ENCODE measurements around the gene LKAAEAR1. TPM values are rescaled to one million over a fixed set of nuclear protein-coding genes. Genes with fewer than 3 reads are reported as not detected.

The LKAAEAR1 gene
- total RNA-seq, 4 donors from 2014 or later = not detected

GRCh38 chr20:64036346-64037198 is 47.6 kb downstream of the LKAAEAR1 start:
- Histone ChIP-seq H3K27me3 (peaks cover 29% of the 10 kb centered on the region), H3K4me3 (no peak overlapping the region), H3K36me3 (peaks cover 30% of the 10 kb centered on the region), H3K9me3 (no peaks in the 10 kb centered on the region), H3K27ac (no peak overlapping the region), H3K4me1 (peaks cover 38% of the 10 kb centered on the region)
- TF ChIP-seq CTCF (IDR thresholded peaks at IDR 0.05) = no peak
- TF ChIP-seq EP300 (IDR thresholded peaks at IDR 0.05) = no peak
- no peak for TF ChIP-seq POLR2AphosphoS5 (IDR thresholded peaks at IDR 0.05)
- no peak for TF ChIP-seq POLR2A (IDR thresholded peaks at IDR 0.05)
- 64% methylated on average over 9 of the region's 17 CpGs for WGBS
- no peak for DNase-seq (ENCODE audit: low spot score in 2 of 2)

- WGBS = 78% methylated on average over 7 of the region's 10 CpGs
Observed at GRCh38 chr20:64035933-64036345, 48.3 kb downstream of the LKAAEAR1 start, which contains the start of gene C20orf204. Gene C20orf204 (plus strand): TSS chr20:64036182. CDS start chr20:64036324, 142 bp downstream.

GRCh38 chr20:64035066-64035932 is 48.9 kb downstream of the LKAAEAR1 start:
- Histone ChIP-seq H3K27ac (no peak overlapping the region), H3K36me3 (peaks cover 43% of the 10 kb centered on the region)
- WGBS = 67% methylated on average over 13 of the region's 17 CpGs

More at GRCh38 chr20:64035933-64036345, 48.3 kb downstream of the LKAAEAR1 start, which contains the start of gene C20orf204:
- Histone ChIP-seq H3K27me3 (peaks cover 27% of the 10 kb centered on the region), H3K27ac (no peak within 1 kb of the TSS), H3K36me3 (peaks cover 37% of the 10 kb centered on the region), H3K9me3 (no peaks in the 10 kb centered on the region), H3K4me3 (no peak within 1 kb of the TSS), H3K4me1 (peaks cover 31% of the 10 kb centered on the region)
- no peak for DNase-seq (ENCODE audit: low spot score in 2 of 2)
- TF ChIP-seq CTCF (IDR thresholded peaks at IDR 0.05) (no peak), POLR2AphosphoS5 (IDR thresholded peaks at IDR 0.05) (no peak), POLR2A (IDR thresholded peaks at IDR 0.05) (no peak), EP300 (IDR thresholded peaks at IDR 0.05) (no peak)

GRCh38 chr20:64033981-64034493 is 50.2 kb downstream of the LKAAEAR1 start:
- Histone ChIP-seq H3K27ac (no peak overlapping the region), H3K9me3 (no peaks in the 10 kb centered on the region), H3K4me3 (no peak overlapping the region), H3K27me3 (peaks cover 11% of the 10 kb centered on the region), H3K4me1 (peaks cover 17% of the 10 kb centered on the region), H3K36me3 (peaks cover 56% of the 10 kb centered on the region)
- TF ChIP-seq POLR2AphosphoS5 (IDR thresholded peaks at IDR 0.05) (no peak), POLR2A (IDR thresholded peaks at IDR 0.05) (no peak), EP300 (IDR thresholded peaks at IDR 0.05) (no peak)
- no peak for DNase-seq (ENCODE audit: low spot score in 2 of 2)
- 81% methylated on average over 3 of the region's 11 CpGs for WGBS

More at GRCh38 chr20:64035066-64035932, 48.9 kb downstream of the LKAAEAR1 start:
- peaks cover 25% of the 10 kb centered on the region for H3K4me1 ChIP-seq
- no peaks in the 10 kb centered on the region for H3K9me3 ChIP-seq
- DNase-seq (ENCODE audit: low spot score in 2 of 2) = no peak
- TF ChIP-seq POLR2AphosphoS5 (IDR thresholded peaks at IDR 0.05) (no peak), EP300 (IDR thresholded peaks at IDR 0.05) (no peak), CTCF (IDR thresholded peaks at IDR 0.05) (no peak), POLR2A (IDR thresholded peaks at IDR 0.05) (no peak)
- peaks cover 21% of the 10 kb centered on the region for H3K27me3 ChIP-seq
- no peak overlapping the region for H3K4me3 ChIP-seq

Other genes with a start within 250 kb of the LKAAEAR1 start
- not detected for gene ABHD16B, start 222.9 kb downstream of the LKAAEAR1 start, total RNA-seq
- gene TPD52L2, start 219.1 kb downstream of the LKAAEAR1 start, total RNA-seq = 10 to 100 TPM; 66.5 to 87.4 (median 74.1) TPM
- 10 to 100 TPM; 36.4 to 62.0 (median 53.7) TPM for gene DNAJC5, start 189.3 kb downstream of the LKAAEAR1 start, total RNA-seq
- 10 to 100 TPM; 32.3 to 80.1 (median 52.5) TPM for gene UCKL1, start 128.0 kb downstream of the LKAAEAR1 start, total RNA-seq
- gene ZNF512B, start 114.5 kb downstream of the LKAAEAR1 start, total RNA-seq = 10 to 100 TPM; 17.7 to 32.4 (median 24.3) TPM
- gene SAMD10, start 104.8 kb downstream of the LKAAEAR1 start, total RNA-seq = 10 to 100 TPM in 2 of 4 donors, 1 to 10 TPM in 2; 7.2 to 15.8 (median 9.6) TPM
- gene PRPF6, start 103.3 kb downstream of the LKAAEAR1 start, total RNA-seq = 10 to 100 TPM; 70.7 to 93.0 (median 83.9) TPM
- gene C20orf204, start 48.2 kb downstream of the LKAAEAR1 start, total RNA-seq = 1 to 10 TPM; 1.1 to 5.1 (median 1.8) TPM
- 1 to 10 TPM in 3 of 4 donors, under 1 TPM in 1; 0.79 to 8.7 (median 3.3) TPM for gene SOX18, start 34.8 kb downstream of the LKAAEAR1 start, total RNA-seq
- gene TCEA2, start 21.2 kb downstream of the LKAAEAR1 start, total RNA-seq = 10 to 100 TPM in 3 of 4 donors, 1 to 10 TPM in 1; 8.6 to 27.9 (median 13.2) TPM
- 10 to 100 TPM; 14.8 to 18.4 (median 16.2) TPM for gene RGS19, start 4.9 kb downstream of the LKAAEAR1 start, total RNA-seq
- under 1 TPM; 0.45 to 0.68 (median 0.52) TPM for gene OPRL1, start 4.3 kb downstream of the LKAAEAR1 start, total RNA-seq
- gene NPBWR2, start 23.2 kb upstream of the LKAAEAR1 start, total RNA-seq = not detected
- under 1 TPM in 1 of 4 donors, not detected in 3; 0.34 TPM for gene MYT1, start 80.1 kb upstream of the LKAAEAR1 start, total RNA-seq
- gene PCMTD2, start 171.3 kb upstream of the LKAAEAR1 start, total RNA-seq = 100 to 1,000 TPM; 102 to 245 (median 147) TPM